T-helper 2 cell treated with Interferon-gamma antibody and Interleukin-4, amounts not matched to agents 5 μg/mL and 100 μg/mL, for 36 hours (primary cell): ENCODE data around the gene HECTD4.
"Not testable (repeated sequence)": the region's sequence is repeated elsewhere in the genome, so short reads cannot be mapped to it uniquely, and the experiment has no call there.

Experiments used
- DNase-seq: peaks from one replicate; pipeline ENCODE4 v3.0.0; 2021; ENCODE audit warnings: low spot score
- H3K27ac Mint-ChIP-seq: one replicate; pipeline ENCODE4 v1.8.0; 2021; ENCODE audit warnings: mild to moderate bottlenecking, mixed read lengths
- H3K27me3 Mint-ChIP-seq: one replicate; pipeline ENCODE4 v1.8.0; 2021; ENCODE audit warnings: low read depth, mixed read lengths
- H3K36me3 Mint-ChIP-seq: one replicate; pipeline ENCODE4 v1.8.0; 2021; ENCODE audit warnings: low read depth, mixed read lengths
- H3K4me1 Mint-ChIP-seq: one replicate; pipeline ENCODE4 v1.8.0; 2021; ENCODE audit warnings: low read depth, mixed read lengths
- H3K4me3 Mint-ChIP-seq: one replicate; pipeline ENCODE4 v1.8.0; 2022; ENCODE audit warnings: mild to moderate bottlenecking, moderate library complexity, mixed read lengths
- H3K9me3 Mint-ChIP-seq: one replicate; pipeline ENCODE4 v1.8.0; 2021; ENCODE audit warnings: mixed read lengths

Gene HECTD4

GRCh38 chr12:112236386-112236785 is 145.8 kb downstream of the HECTD4 start:
- H3K27me3 Mint-ChIP-seq: no peaks in the 10 kb centered on the region
- H3K36me3 Mint-ChIP-seq: peaks cover 22% of the 10 kb centered on the region
- DNase-seq: no peak
- H3K4me1 Mint-ChIP-seq: no peaks in the 10 kb centered on the region
- H3K4me3 Mint-ChIP-seq: no peak overlapping the region
- H3K9me3 Mint-ChIP-seq: no peaks in the 10 kb centered on the region
- no peak overlapping the region for H3K27ac Mint-ChIP-seq

GRCh38 chr12:112234303-112234702 is 147.9 kb downstream of the HECTD4 start:
- no peaks in the 10 kb centered on the region for H3K4me1 Mint-ChIP-seq
- no peak overlapping the region for H3K4me3 Mint-ChIP-seq
- DNase-seq: no peak
- H3K36me3 Mint-ChIP-seq: peaks cover 27% of the 10 kb centered on the region
- H3K27ac Mint-ChIP-seq: no peak overlapping the region
- no peaks in the 10 kb centered on the region for H3K9me3 Mint-ChIP-seq
- no peaks in the 10 kb centered on the region for H3K27me3 Mint-ChIP-seq

GRCh38 chr12:112233242-112233641 is 149.0 kb downstream of the HECTD4 start:
- Mint-ChIP-seq H3K4me1 (no peaks in the 10 kb centered on the region), H3K9me3 (no peaks in the 10 kb centered on the region), H3K27me3 (no peaks in the 10 kb centered on the region), H3K4me3 (no peak overlapping the region), H3K36me3 (peaks cover 24% of the 10 kb centered on the region), H3K27ac (no peak overlapping the region)
- DNase-seq: no peak

GRCh38 chr12:112230136-112230535 is 152.1 kb downstream of the HECTD4 start:
- DNase-seq: no peak
- Mint-ChIP-seq H3K9me3 (no peaks in the 10 kb centered on the region), H3K4me1 (no peaks in the 10 kb centered on the region), H3K4me3 (no peak overlapping the region), H3K27me3 (no peaks in the 10 kb centered on the region), H3K27ac (no peak overlapping the region), H3K36me3 (peaks cover 26% of the 10 kb centered on the region)

- no peak overlapping the region for H3K27ac Mint-ChIP-seq
- DNase-seq: no peak
Observed at GRCh38 chr12:112226768-112227167, 155.5 kb downstream of the HECTD4 start.

GRCh38 chr12:112220628-112221027 is 161.6 kb downstream of the HECTD4 start:
- not testable (repeated sequence) for H3K4me3 Mint-ChIP-seq, H3K27me3 Mint-ChIP-seq, H3K27ac Mint-ChIP-seq, H3K9me3 Mint-ChIP-seq, H3K4me1 Mint-ChIP-seq, DNase-seq
- H3K36me3 Mint-ChIP-seq: peaks cover 13% of the 10 kb centered on the region

More at GRCh38 chr12:112226768-112227167, 155.5 kb downstream of the HECTD4 start:
- Mint-ChIP-seq H3K4me3 (no peak overlapping the region), H3K36me3 (peaks cover 19% of the 10 kb centered on the region), H3K9me3 (no peaks in the 10 kb centered on the region), H3K27me3 (no peaks in the 10 kb centered on the region), H3K4me1 (no peaks in the 10 kb centered on the region)

- no peaks in the 10 kb centered on the region for H3K4me1 Mint-ChIP-seq
- no peaks in the 10 kb centered on the region for H3K9me3 Mint-ChIP-seq
- no peaks in the 10 kb centered on the region for H3K27me3 Mint-ChIP-seq
- H3K27ac Mint-ChIP-seq: no peak overlapping the region
- peaks cover 11% of the 10 kb centered on the region for H3K36me3 Mint-ChIP-seq
- no peak overlapping the region for H3K4me3 Mint-ChIP-seq
- no peak for DNase-seq
Observed at GRCh38 chr12:112219195-112219594, 163.0 kb downstream of the HECTD4 start.

- Mint-ChIP-seq H3K27ac (no peak overlapping the region), H3K4me1 (no peaks in the 10 kb centered on the region), H3K36me3 (peaks cover 11% of the 10 kb centered on the region), H3K4me3 (no peak overlapping the region), H3K27me3 (no peaks in the 10 kb centered on the region), H3K9me3 (no peaks in the 10 kb centered on the region)
- DNase-seq: no peak
Observed at GRCh38 chr12:112218150-112218549, 164.1 kb downstream of the HECTD4 start.

GRCh38 chr12:112217647-112218046 is 164.6 kb downstream of the HECTD4 start:
- no peak overlapping the region for H3K4me3 Mint-ChIP-seq
- H3K9me3 Mint-ChIP-seq: no peaks in the 10 kb centered on the region
- H3K27me3 Mint-ChIP-seq: no peaks in the 10 kb centered on the region
- no peak for DNase-seq
- H3K4me1 Mint-ChIP-seq: no peaks in the 10 kb centered on the region
- no peak overlapping the region for H3K27ac Mint-ChIP-seq
- H3K36me3 Mint-ChIP-seq: peaks cover 10% of the 10 kb centered on the region

GRCh38 chr12:112216223-112216622 is 166.0 kb downstream of the HECTD4 start:
- H3K36me3 Mint-ChIP-seq: peaks cover 13% of the 10 kb centered on the region
- H3K4me3 Mint-ChIP-seq: no peak overlapping the region
- H3K27me3 Mint-ChIP-seq: no peaks in the 10 kb centered on the region
- H3K9me3 Mint-ChIP-seq: no peaks in the 10 kb centered on the region
- no peak for DNase-seq
- no peaks in the 10 kb centered on the region for H3K4me1 Mint-ChIP-seq
- H3K27ac Mint-ChIP-seq: no peak overlapping the region

GRCh38 chr12:112214064-112214463 is 168.2 kb downstream of the HECTD4 start:
- H3K4me1 Mint-ChIP-seq: no peaks in the 10 kb centered on the region

GRCh38 chr12:112208301-112208910 is 173.8 kb downstream of the HECTD4 start:
- Mint-ChIP-seq H3K27me3 (no peaks in the 10 kb centered on the region), H3K27ac (no peak overlapping the region), H3K36me3 (peaks cover 31% of the 10 kb centered on the region), H3K4me1 (peaks cover 4% of the 10 kb centered on the region), H3K4me3 (no peak overlapping the region), H3K9me3 (no peaks in the 10 kb centered on the region)
- no peak for DNase-seq

More at GRCh38 chr12:112214064-112214463, 168.2 kb downstream of the HECTD4 start:
- Mint-ChIP-seq H3K27ac (no peak overlapping the region), H3K27me3 (no peaks in the 10 kb centered on the region), H3K9me3 (no peaks in the 10 kb centered on the region), H3K4me3 (no peak overlapping the region), H3K36me3 (peaks cover 25% of the 10 kb centered on the region)
- DNase-seq: no peak

GRCh38 chr12:112207397-112207924 is 174.8 kb downstream of the HECTD4 start:
- H3K4me3 Mint-ChIP-seq: no peak overlapping the region
- H3K36me3 Mint-ChIP-seq: peaks cover 34% of the 10 kb centered on the region
- H3K4me1 Mint-ChIP-seq: peaks cover 4% of the 10 kb centered on the region
- H3K27me3 Mint-ChIP-seq: no peaks in the 10 kb centered on the region
- H3K9me3 Mint-ChIP-seq: no peaks in the 10 kb centered on the region
- DNase-seq: no peak
- no peak overlapping the region for H3K27ac Mint-ChIP-seq

- H3K4me1 Mint-ChIP-seq: peaks cover 4% of the 10 kb centered on the region
- H3K36me3 Mint-ChIP-seq: peaks cover 34% of the 10 kb centered on the region
- no peak for DNase-seq
- H3K27me3 Mint-ChIP-seq: no peaks in the 10 kb centered on the region
- H3K27ac Mint-ChIP-seq: no peak overlapping the region
- H3K9me3 Mint-ChIP-seq: no peaks in the 10 kb centered on the region
- no peak overlapping the region for H3K4me3 Mint-ChIP-seq
Observed at GRCh38 chr12:112206944-112207343, 175.3 kb downstream of the HECTD4 start.

- no peaks in the 10 kb centered on the region for H3K9me3 Mint-ChIP-seq
- no peak for DNase-seq
- no peak overlapping the region for H3K4me3 Mint-ChIP-seq
- no peak overlapping the region for H3K27ac Mint-ChIP-seq
- H3K27me3 Mint-ChIP-seq: no peaks in the 10 kb centered on the region
- no peaks in the 10 kb centered on the region for H3K4me1 Mint-ChIP-seq
- H3K36me3 Mint-ChIP-seq: peaks cover 23% of the 10 kb centered on the region
Observed at GRCh38 chr12:112199136-112199535, 183.1 kb downstream of the HECTD4 start.
